Amniotic stem cell (primary cell): ENCODE results near the gene NHS.

Source experiments
- DNase-seq: peaks from one replicate; lab custom pipeline; 2025; lab: John Stamatoyannopoulos, UW

Gene NHS

GRCh38 chrX:17679261-17679660 is 304.3 kb downstream of the NHS start:
- DNase-seq, result no peak

GRCh38 chrX:17679820-17680219 is 304.8 kb downstream of the NHS start:
- DNase-seq, result no peak

- no peak for DNase-seq
These were observed 305.9 kb downstream of the NHS start for GRCh38 chrX:17680732-17681413.

- DNase-seq, result no peak
These were observed 307.3 kb downstream of the NHS start for GRCh38 chrX:17682259-17682658.

GRCh38 chrX:17685026-17685425 is 310.0 kb downstream of the NHS start:
- no peak for DNase-seq

GRCh38 chrX:17687648-17688047 is 312.6 kb downstream of the NHS start:
- DNase-seq, result no peak

GRCh38 chrX:17689971-17690409 is 315.0 kb downstream of the NHS start:
- DNase-seq, result peak; percentile 35

GRCh38 chrX:17692709-17693346 is 317.8 kb downstream of the NHS start:
- peak; percentile 24 for DNase-seq

- DNase-seq, result no peak
These were observed 322.2 kb downstream of the NHS start for GRCh38 chrX:17697191-17697590.

- DNase-seq, result no peak
These were observed 326.0 kb downstream of the NHS start for GRCh38 chrX:17700976-17701375.

- DNase-seq, result no peak
These were observed 328.2 kb downstream of the NHS start for GRCh38 chrX:17703201-17703600.

GRCh38 chrX:17705211-17705610 is 330.2 kb downstream of the NHS start:
- DNase-seq, result no peak

GRCh38 chrX:17706676-17707075 is 331.7 kb downstream of the NHS start:
- no peak for DNase-seq

GRCh38 chrX:17707731-17708130 is 332.7 kb downstream of the NHS start:
- DNase-seq, result no peak

- DNase-seq, result no peak
These were observed 335.9 kb downstream of the NHS start for GRCh38 chrX:17710871-17711301.

GRCh38 chrX:17713288-17713687 is 338.3 kb downstream of the NHS start:
- no peak for DNase-seq

GRCh38 chrX:17718649-17719165 is 343.7 kb downstream of the NHS start:
- no peak for DNase-seq

- DNase-seq, result no peak
These were observed 344.7 kb downstream of the NHS start for GRCh38 chrX:17719711-17720110.

- no peak for DNase-seq
These were observed 346.7 kb downstream of the NHS start for GRCh38 chrX:17721715-17722114.

- no peak for DNase-seq
These were observed 350.2 kb downstream of the NHS start for GRCh38 chrX:17725181-17725580.

GRCh38 chrX:17732138-17732783 is 357.3 kb downstream of the NHS start:
- DNase-seq, result no peak

- no peak for DNase-seq
These were observed 360.4 kb downstream of the NHS start for GRCh38 chrX:17735406-17735805.

GRCh38 chrX:17736478-17736855 is 361.5 kb downstream of the NHS start:
- DNase-seq, result no peak
